Renal pelvis (tissue), 12 donors: ENCODE results near the gene LRRC47. TPM values are rescaled to one million over a fixed set of nuclear protein-coding genes. Genes with fewer than 3 reads are reported as not detected.

Experiments
- DNase-seq: peaks from one replicate; pipeline ENCODE4 v3.0.0-alpha.2; 2013
- long read RNA-seq, 16 experiments: transcript quantifications; one replicate each; lab custom pipeline, GENCODE V29; 2026
- polyA plus RNA-seq, 3 donors: library from polyadenylated mRNA; unstranded; fragments of 120-200 nt; gene quantifications; one replicate each; pipeline ENCODE4 v1.2.1, GENCODE V29; 2013; ENCODE audit not compliant: insufficient read length in 3 of 3

The LRRC47 gene
- polyA plus RNA-seq: 10 to 100 TPM; 61.5 to 74.2 (median 64.4) TPM
- long read RNA-seq, donor 1, full-length matches to known transcripts: 22 of 22 reads
- long read RNA-seq, donor 1, partial matches to known transcripts: 0 of 22 reads
- long read RNA-seq, donor 1, other reads (novel, unspliced or antisense): 0 of 22 reads
- long read RNA-seq, donor 2, full-length matches to known transcripts: 21 of 21 reads
- long read RNA-seq, donor 2, partial matches to known transcripts: 0 of 21 reads
- long read RNA-seq, donor 2, other reads (novel, unspliced or antisense): 0 of 21 reads
- long read RNA-seq, donor 3, full-length matches to known transcripts: 21 of 27 reads
- long read RNA-seq, donor 3, partial matches to known transcripts: 6 of 27 reads
- long read RNA-seq, donor 3, other reads (novel, unspliced or antisense): 0 of 27 reads
- long read RNA-seq, donor 4, full-length matches to known transcripts: 22 of 22 reads
- long read RNA-seq, donor 4, partial matches to known transcripts: 0 of 22 reads
- long read RNA-seq, donor 4, other reads (novel, unspliced or antisense): 0 of 22 reads
- long read RNA-seq, donor 5, full-length matches to known transcripts: 13 of 13 reads
- long read RNA-seq, donor 5, partial matches to known transcripts: 0 of 13 reads
- long read RNA-seq, donor 5, other reads (novel, unspliced or antisense): 0 of 13 reads
- long read RNA-seq, donor 6, full-length matches to known transcripts: 11 of 17 reads
- long read RNA-seq, donor 6, partial matches to known transcripts: 6 of 17 reads
- long read RNA-seq, donor 6, other reads (novel, unspliced or antisense): 0 of 17 reads
- long read RNA-seq, donor 7, full-length matches to known transcripts: 25 of 25 reads
- long read RNA-seq, donor 7, partial matches to known transcripts: 0 of 25 reads
- long read RNA-seq, donor 7, other reads (novel, unspliced or antisense): 0 of 25 reads
- long read RNA-seq, donor 8, full-length matches to known transcripts: 13 of 13 reads
- long read RNA-seq, donor 8, partial matches to known transcripts: 0 of 13 reads
- long read RNA-seq, donor 8, other reads (novel, unspliced or antisense): 0 of 13 reads
- long read RNA-seq, donor 9, full-length matches to known transcripts: 27 of 33 reads
- long read RNA-seq, donor 9, partial matches to known transcripts: 6 of 33 reads
- long read RNA-seq, donor 9, other reads (novel, unspliced or antisense): 0 of 33 reads
- long read RNA-seq, donor 10, full-length matches to known transcripts: 21 of 21 reads
- long read RNA-seq, donor 10, partial matches to known transcripts: 0 of 21 reads
- long read RNA-seq, donor 10, other reads (novel, unspliced or antisense): 0 of 21 reads
- long read RNA-seq, donor 11, full-length matches to known transcripts: 13 of 13 reads
- long read RNA-seq, donor 11, partial matches to known transcripts: 0 of 13 reads
- long read RNA-seq, donor 11, other reads (novel, unspliced or antisense): 0 of 13 reads
- long read RNA-seq, donor 12, full-length matches to known transcripts: 33 of 33 reads
- long read RNA-seq, donor 12, partial matches to known transcripts: 0 of 33 reads
- long read RNA-seq, donor 12, other reads (novel, unspliced or antisense): 0 of 33 reads
- long read RNA-seq, donor 13, full-length matches to known transcripts: 12 of 12 reads
- long read RNA-seq, donor 13, partial matches to known transcripts: 0 of 12 reads
- long read RNA-seq, donor 13, other reads (novel, unspliced or antisense): 0 of 12 reads
- long read RNA-seq, donor 14: 0 reads
- long read RNA-seq, donor 15, full-length matches to known transcripts: 23 of 23 reads
- long read RNA-seq, donor 15, partial matches to known transcripts: 0 of 23 reads
- long read RNA-seq, donor 15, other reads (novel, unspliced or antisense): 0 of 23 reads
- long read RNA-seq, donor 16, full-length matches to known transcripts: 18 of 18 reads
- long read RNA-seq, donor 16, partial matches to known transcripts: 0 of 18 reads
- long read RNA-seq, donor 16, other reads (novel, unspliced or antisense): 0 of 18 reads

DNA sequence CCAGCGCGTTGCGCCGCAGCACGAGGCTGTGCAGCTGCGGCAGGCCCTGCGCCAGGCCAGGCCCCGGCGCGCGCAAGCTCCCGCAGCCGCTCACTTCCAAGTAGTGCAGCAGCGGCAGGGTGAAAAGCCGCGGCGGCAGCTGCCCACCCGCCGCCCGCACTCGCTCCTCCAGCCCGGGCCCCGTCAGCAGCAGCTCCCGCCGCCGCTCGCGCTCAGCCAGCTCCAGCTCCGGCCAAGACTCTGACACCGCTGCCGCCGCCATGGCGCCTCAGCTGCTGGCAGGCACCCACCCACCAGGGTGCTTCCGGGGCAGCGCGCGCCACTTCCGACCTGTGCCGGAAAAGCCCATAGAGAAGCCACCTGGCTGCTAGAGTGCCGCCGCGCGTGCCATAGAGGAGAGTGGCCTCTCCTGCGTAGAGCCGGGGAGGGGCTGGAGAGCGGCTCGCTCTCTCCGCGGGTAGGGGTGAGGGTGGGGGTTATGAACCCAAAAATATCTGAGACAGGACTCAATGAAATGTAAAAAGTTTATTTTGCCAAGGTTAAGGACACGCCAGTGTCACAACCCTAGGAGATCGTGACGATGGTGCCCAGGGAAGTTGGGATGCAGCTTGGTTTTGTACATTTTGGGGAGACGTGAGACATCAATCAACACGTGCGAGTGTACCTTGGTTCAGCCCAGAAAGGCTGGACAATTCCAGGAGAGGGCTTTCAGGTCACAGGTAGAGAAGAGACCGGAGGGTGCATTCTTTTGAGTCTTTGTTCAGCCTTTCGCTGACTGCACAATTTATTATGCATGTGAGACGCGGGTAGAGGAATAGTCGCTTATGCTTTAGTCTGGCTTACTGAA, at the start of gene LRRC47:
Gene LRRC47 (minus strand): TSS at position 284 of the 847 bp plus-strand sequence. CDS start 22 bp downstream, at position 262.
- peak; percentile 91 for DNase-seq

DNA sequence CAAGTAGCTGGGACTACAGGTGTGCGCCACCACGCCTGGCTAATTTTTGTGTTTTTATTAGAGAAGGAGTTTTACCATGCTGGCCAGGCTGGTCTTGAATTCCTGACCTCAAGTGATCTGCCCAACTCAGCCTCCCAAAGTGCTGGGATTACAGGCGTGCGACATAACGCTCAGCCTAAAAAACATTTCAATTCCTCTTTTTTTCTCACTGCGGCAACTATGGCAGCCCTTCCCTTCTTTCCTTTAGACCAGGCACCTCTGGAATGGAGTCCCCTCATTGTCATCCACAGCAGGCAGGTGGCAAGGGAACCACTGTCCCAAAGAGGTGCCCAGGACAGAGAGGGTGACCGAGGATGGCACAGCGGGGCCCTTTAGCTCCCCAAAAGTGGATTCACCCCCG, 46.6 kb upstream of the LRRC47 start:
- no peak for DNase-seq

DNA sequence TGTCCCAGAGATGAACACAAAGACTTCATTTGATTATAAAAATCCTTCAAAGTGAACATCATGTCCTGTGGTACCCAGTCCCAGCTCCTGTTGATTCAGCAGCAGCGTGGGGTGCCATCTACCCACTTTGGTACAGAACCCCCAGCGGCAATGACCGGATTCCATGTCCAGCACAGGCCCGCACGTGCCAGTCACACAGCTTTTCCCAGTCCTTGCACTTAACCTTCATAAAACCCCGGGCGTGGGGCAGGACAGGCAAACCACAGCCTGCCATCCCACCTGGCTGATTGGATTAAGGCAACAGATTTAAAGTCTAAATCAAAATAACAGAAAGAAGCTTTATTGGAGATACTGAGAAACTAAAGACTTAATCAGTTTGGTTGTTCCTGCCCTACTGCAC, 45.2 kb upstream of the LRRC47 start:
- DNase-seq: no peak

DNA sequence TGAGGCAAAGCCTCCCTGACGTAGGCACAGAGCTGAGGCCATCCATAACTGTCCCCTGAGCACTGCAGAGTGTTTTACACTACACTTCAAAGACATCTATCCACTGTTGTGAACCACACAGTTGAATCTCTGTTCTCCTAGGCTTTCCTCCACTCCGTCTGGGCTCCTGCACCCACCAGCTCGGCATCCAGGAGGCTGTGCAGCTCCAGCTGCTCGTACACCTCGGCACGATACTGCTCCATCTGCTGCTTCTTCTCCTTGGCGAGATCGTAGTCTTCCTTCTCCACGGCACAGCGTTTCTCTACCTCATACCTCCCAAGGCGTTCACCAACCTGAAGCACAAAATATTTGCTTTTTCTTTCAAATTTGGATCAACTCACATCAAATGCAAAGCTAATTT, 42.5 kb upstream of the LRRC47 start:
- DNase-seq: no peak

DNA sequence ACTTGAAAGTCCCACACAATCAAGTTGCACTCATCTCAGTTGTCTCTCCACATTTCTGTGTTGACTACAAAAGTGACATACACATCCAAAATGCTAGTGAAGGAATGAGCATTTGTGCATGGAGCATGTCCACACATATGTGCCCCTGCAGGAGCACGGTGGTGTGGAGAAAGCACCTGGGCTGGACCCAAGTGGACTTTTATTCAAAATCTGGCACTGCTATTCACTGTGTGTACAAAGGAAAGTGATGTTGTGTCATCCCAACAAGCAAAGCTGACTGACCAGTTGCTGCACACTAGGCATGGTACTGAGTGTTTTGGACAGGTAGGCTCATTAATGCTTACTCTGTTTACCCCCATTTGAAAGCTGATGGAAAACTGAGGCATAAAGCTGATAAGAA, 41.4 kb upstream of the LRRC47 start:
- DNase-seq: no peak

DNA sequence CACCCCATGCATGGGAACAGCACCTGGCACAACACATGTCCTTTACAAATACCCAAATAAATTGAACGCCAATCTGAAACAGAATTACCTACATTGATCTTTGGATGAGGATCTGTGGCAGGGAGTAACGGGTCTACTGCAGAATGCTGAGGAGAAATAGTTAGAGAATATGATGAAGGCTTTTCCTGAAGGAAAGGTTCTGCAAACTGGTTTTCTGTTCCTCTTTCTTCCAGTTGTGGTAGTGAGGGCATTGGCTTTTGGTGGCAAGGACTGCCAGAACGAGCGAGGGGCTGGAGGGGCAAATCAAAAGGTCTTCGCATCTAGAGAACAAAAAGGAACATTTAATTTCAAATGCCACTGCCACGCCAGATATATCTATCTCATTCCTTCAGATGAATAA, 40.9 kb upstream of the LRRC47 start:
- no peak for DNase-seq

DNA sequence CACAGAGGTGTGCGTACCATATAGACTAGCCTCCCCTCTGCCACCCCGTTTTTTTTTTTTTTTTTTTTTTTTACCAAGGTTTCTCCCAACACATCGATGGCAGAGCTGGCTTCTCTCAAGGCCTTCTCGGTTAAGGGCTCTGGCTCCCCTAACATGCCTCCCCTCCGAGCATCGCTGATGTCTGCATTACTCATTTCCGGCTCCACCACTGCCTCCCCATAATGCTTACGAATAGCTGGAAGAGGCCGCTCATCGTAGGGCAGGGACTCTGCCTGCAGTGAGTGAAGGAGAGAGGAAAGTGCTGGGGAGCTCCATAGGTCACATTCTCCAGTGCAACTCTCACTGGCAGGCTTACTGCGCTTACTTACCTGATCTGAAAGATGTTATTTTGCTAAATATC, 40.1 kb upstream of the LRRC47 start:
- DNase-seq: no peak

DNA sequence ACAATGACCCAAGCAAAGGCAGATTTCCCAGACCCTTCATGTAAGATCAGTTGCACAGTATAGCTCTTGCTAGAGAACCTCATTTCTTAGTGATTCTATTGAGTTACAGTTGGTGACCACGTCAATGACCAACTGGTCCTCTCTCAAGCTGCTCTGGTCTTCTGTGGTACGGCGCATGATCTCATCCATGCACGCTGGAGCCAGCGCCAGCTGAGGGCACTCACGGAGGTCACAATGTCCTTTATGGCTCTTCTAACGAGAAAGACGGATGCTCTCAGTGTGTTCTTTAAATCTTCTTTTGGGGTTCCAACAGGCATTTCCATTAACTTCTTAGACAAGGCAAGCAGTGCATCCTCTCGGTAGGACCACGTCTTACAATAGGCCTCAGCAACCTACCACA, 38.4 kb upstream of the LRRC47 start:
- no peak for DNase-seq

DNA sequence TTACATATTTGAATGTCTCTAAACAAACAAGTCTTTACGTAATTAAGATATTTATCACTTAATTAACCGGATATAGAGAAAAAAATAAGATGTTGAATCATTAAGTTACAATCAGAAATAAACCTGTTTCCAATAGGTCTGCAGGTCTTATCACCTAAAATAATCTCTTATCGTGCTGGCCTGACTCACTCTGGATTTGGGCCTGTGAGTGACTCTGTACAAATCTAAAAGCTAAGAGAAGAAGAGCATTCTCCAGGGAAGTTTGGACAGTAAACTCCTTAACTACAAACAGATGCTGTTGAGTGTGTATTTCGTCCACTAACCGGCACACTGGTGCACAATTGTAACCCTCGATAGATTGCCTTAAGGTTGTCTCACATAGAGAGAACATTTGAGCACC, 35.4 kb upstream of the LRRC47 start:
- no peak for DNase-seq

DNA sequence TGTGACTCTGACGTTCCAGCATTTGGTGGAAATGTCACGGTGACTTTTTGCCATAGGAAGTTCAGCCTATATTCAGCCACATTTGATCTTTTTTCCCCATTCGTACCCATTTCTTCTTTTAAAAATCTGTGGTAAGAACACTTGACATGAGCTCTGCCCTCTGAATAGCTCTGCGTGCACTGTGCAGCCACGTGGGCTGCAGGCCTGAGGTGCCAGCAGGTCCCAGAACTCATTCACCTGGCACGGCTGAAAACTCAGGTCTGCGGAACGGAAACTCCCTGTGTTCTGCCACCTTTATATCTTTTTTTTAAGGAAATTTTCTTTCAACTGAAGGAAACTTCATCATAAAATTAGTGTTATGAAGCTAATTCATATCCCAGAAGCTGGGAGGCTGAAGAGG, 32.1 kb upstream of the LRRC47 start:
- no peak for DNase-seq

DNA sequence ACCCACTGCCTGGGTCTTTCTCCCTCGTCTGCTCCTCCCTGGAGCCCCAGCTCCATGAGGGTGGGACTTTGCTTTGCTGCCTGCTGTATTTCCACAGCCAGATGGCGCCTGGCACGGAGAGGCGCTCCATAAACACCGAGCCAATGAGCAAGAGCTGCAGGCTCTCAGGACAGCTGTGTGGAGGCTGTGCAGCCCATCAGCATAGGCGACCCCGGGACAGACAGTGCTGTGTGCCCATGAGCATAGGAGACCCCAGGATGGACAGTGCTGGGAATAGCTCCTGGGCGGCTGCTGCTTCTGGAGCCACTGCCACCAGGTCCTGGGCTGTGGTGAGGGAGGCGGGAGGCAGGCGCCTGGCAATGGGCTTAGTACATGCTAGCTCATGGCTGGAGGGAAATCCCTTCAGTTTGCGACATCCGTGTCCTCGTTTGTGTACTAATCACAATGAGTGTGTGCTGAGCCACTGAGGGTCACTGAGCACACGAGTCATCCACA, 31.6 kb upstream of the LRRC47 start:
- DNase-seq: no peak

DNA sequence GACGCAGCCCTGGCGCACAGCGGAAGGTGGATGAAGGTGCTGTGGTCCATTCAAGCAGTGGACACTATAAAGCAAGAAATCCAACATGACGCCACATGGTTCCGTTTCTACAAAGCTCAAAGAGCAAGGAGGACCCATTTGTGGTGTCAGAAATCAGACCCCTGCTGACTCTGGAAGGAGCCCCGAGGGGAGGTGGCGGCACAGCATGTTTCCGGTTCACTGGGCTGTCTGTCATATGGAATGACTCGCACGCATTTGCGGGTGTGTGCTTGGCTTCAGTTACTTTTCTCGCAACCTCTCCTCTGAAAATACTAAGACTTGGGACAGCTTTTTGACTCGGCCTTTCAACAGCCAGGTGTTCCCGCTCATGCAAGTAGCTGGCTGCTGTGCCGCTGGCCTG, 29.1 kb upstream of the LRRC47 start:
- DNase-seq: no peak

DNA sequence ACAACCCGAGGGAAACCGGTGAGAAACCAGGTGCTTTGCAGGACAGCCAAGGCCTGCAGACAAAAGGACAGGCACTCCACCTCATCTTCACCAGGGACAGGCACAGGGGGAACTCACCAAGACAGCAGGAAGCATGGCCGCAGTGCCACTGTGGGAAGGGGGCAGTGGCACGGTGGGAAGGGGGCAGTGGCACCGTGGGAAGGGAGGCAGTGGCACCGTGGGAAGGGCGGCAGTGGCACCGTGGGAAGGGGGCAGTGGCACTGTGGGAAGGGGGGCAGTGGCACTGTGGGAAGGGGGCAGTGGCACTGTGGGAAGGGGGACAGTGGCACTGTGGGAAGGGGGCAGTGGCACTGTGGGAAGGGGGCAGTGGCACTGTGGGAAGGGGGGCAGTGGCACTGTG, 28.4 kb upstream of the LRRC47 start:
- no peak for DNase-seq

DNA sequence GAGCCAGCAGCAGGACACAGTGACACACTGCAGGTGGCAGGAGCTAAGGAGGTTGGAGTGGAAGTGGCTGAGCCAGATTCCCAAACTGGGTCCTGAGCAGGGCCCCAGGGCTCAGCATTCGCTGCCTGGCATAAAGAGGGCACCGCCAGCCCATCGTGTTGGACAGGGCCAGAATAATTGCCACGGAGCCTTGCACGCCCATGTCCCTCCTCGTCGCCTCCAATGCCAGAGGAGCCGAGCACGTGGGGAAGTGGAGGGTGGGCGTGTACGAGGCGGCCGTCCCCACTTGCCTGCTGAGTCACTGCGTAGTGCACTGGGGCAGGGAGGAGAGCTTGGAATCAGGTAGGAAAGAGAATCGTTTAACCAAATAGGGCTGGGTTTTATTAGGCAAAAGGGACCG, 26.1 kb upstream of the LRRC47 start:
- no peak for DNase-seq

DNA sequence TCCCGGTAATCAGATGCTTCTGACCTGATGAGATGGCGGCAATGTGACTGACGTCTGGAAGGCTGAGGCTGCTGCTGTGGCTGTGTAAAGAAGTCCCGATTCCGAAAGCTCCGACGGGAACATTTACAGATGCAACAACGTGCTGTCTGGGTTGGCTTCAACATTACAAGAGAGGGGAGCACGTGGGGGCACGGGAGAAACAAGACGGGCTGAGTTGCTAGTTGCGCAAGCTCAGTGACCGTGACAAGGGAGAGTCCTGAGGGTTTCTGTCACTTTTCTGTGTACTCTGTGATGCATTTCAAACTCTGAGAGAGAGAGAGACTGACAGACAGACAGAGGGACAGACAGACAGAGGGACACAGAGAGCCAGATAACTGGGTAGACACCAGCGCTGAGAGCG, 25.6 kb upstream of the LRRC47 start:
- no peak for DNase-seq

DNA sequence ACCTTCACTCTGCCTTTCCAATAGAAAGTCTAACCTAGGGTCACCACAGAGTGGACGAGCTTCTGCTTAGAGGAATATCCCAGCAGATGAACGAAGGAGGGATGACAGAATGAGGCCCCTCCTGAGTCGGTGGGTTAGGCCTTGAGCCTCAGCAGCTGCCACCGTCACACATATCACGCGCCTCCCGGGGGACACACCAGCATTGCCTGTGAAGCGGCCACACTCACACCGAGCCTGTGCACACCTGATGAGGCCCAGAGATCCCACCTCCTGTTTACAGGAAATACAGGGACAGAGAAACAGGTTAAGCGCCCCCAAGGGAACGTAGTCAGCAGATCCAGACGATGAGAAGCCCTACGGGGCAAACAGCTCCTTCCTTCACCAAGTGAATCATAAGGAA, 25.1 kb upstream of the LRRC47 start:
- DNase-seq: no peak

DNA sequence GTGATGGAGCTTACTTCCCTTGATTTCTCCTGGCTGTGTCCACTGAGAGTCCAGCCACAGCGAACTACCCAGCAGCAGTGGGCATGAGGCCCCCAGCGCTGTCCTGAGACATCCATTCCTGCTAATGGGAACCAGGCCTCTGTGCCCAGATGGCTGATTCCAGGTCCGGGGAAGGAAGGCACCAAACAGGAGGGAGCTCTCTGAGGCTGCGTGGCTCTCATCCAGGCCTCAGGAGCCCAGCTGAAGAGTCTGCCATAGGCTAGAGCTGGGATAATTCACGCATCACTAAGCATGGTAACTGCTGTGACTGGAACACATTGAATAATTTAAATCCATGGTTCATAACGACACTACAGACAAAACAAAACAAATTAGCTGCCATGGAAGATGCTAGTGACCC, 24.7 kb upstream of the LRRC47 start:
- DNase-seq: peak; percentile 27

DNA sequence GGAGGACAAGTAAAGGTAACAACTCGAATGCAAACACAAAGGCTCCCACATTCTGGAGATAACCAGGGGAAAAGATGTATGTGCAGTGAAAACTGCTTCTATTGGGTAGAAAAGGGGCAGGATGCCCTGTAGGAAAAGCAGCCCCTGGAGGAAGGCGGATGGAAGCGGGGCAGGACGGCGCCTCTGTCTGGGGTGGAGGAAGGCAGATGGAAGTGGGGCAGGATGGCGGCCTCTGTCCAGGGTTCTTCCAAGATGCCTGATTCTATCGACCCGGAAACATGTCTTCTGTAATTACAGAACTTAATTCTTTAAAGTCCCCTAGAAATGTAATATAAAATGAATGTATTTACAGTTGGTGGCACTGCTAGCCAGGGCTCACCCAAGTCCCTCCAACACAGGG, 24.0 kb upstream of the LRRC47 start:
- no peak for DNase-seq

DNA sequence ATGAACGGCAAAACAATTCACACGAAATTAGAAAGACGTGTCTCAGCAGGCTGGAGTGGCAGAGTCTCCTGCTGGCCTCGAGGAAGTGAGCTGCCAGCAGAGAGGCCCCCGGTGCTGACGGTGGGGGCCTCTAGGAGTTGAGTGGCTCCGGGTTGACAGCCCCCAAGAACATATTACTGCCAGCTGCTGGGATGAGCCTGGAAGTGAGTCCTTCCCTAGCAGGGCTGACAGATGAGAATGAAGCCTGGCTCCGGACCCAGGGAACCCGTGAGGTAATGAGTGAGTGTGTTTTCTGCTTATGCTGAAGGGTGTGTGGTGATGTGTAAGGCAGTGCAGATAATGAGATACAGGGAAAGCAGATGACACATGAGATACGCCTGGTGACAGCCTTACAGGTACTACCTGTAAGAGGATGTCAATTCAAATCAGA, 23.5 kb upstream of the LRRC47 start:
- DNase-seq: no peak
